Loucy (cell line): ENCODE results near the gene TMEM147.
A peak's percentile ranks its signal among the peaks of the same experiment; 100 is the strongest.

Experiments used
- H2AFZ ChIP-seq: fragments of 200-600 bp; sonication (generic); 2 replicates; pipeline ENCODE4 v1.6.0; 2016; ENCODE audit warnings: antibody characterized with exemption, mild to moderate bottlenecking, low read length, moderate library complexity
- H3F3A ChIP-seq: fragments of 200-600 bp; 2 replicates; pipeline ENCODE4 v1.6.0; 2016; ENCODE audit warnings: antibody characterized with exemption, low read depth, mild to moderate bottlenecking
- H3K27me3 ChIP-seq: fragments of 200-600 bp; sonication (generic); 2 replicates; pipeline ENCODE4 v1.6.1; 2014; ENCODE audit warnings: low read length, mild to moderate bottlenecking; ENCODE audit not compliant: insufficient read depth, poor library complexity, severe bottlenecking
- H3K36me3 ChIP-seq: fragments of 200-600 bp; sonication (generic); 2 replicates; pipeline ENCODE4 v1.6.1; 2016; ENCODE audit warnings: low read length; ENCODE audit not compliant: insufficient read depth
- H3K4me1 ChIP-seq: fragments of 200-600 bp; sonication (generic); 2 replicates; pipeline ENCODE4 v1.5.1; 2014; ENCODE audit warnings: low read length, mild to moderate bottlenecking; ENCODE audit not compliant: insufficient read depth, poor library complexity, severe bottlenecking
- H3K4me2 ChIP-seq: fragments of 200-600 bp; sonication (generic); 2 replicates; pipeline ENCODE4 v1.6.0; 2014; ENCODE audit warnings: antibody characterized with exemption, low read length, low read depth, mild to moderate bottlenecking; ENCODE audit not compliant: poor library complexity, severe bottlenecking
- H3K4me3 ChIP-seq: fragments of 200-600 bp; sonication (generic); 2 replicates; pipeline ENCODE4 v1.5.1; 2014; ENCODE audit warnings: low read length, mild to moderate bottlenecking, mixed read lengths; ENCODE audit not compliant: poor library complexity, severe bottlenecking
- H3K79me2 ChIP-seq: fragments of 200-600 bp; sonication (generic); 2 replicates; pipeline ENCODE4 v1.6.1; 2014; ENCODE audit warnings: low read length; ENCODE audit not compliant: insufficient read depth
- H3K9ac ChIP-seq: fragments of 200-600 bp; sonication (generic); 2 replicates; pipeline ENCODE4 v1.6.0; 2014; ENCODE audit warnings: mild to moderate bottlenecking, low read depth, low read length, moderate library complexity; ENCODE audit not compliant: poor library complexity, severe bottlenecking
- H3K9me2 ChIP-seq: fragments of 200-600 bp; sonication (generic); replicated peaks from 2 replicates; pipeline ENCODE4 v1.6.1; 2016; ENCODE audit warnings: low read depth, low read length, mixed read lengths
- H3K9me3 ChIP-seq: fragments of 200-600 bp; sonication (generic); 2 replicates; pipeline ENCODE4 v1.6.1; 2014; ENCODE audit warnings: mild to moderate bottlenecking, antibody characterized with exemption, low read length, low read depth; ENCODE audit not compliant: insufficient read depth
- H4K20me1 ChIP-seq: fragments of 200-600 bp; sonication (generic); 2 replicates; pipeline ENCODE4 v1.6.0; 2014; ENCODE audit warnings: antibody characterized with exemption, low read length, mild to moderate bottlenecking; ENCODE audit not compliant: insufficient read depth, poor library complexity, severe bottlenecking
- CTCF ChIP-seq: fragments of 200-600 bp; sonication (generic); conservative IDR thresholded peaks from 2 replicates; pipeline ENCODE4 v1.5.1; 2014; ENCODE audit warnings: mild to moderate bottlenecking, antibody characterized with exemption, low read length
- EZH2phosphoT487 ChIP-seq: fragments of 200-600 bp; IDR thresholded peaks from 2 replicates; pipeline ENCODE4 v1.6.1; 2018; ENCODE audit warnings: antibody characterized with exemption, mild to moderate bottlenecking, moderate library complexity, borderline replicate concordance

The TMEM147 gene

GRCh38 chr19:35508129-35508528 is 37.3 kb upstream of the TMEM147 start:
- H3K9me2 ChIP-seq: no peaks in the 10 kb centered on the region
- TF ChIP-seq CTCF (no peak), EZH2phosphoT487 (no peak)
- no peaks in the 10 kb centered on the region for H3F3A ChIP-seq
- H3K9me3 ChIP-seq: no peaks in the 10 kb centered on the region
- H2AFZ ChIP-seq: no peak overlapping the region
- no peak overlapping the region for H3K9ac ChIP-seq
- H4K20me1 ChIP-seq: no peaks in the 10 kb centered on the region
- no peaks in the 10 kb centered on the region for H3K36me3 ChIP-seq
- no peak overlapping the region for H3K4me2 ChIP-seq
- no peaks in the 10 kb centered on the region for H3K27me3 ChIP-seq
- H3K79me2 ChIP-seq: no peaks in the 10 kb centered on the region
- H3K4me3 ChIP-seq: no peak overlapping the region
- peaks cover 13% of the 10 kb centered on the region for H3K4me1 ChIP-seq

- H3K27me3 ChIP-seq: no peaks in the 10 kb centered on the region
- peaks cover 13% of the 10 kb centered on the region for H3K4me1 ChIP-seq
- H3K4me3 ChIP-seq: peak overlapping the region; percentile 72
- H3K36me3 ChIP-seq: no peaks in the 10 kb centered on the region
- no peaks in the 10 kb centered on the region for H3F3A ChIP-seq
- peak overlapping the region; percentile 75 for H3K4me2 ChIP-seq
- no peaks in the 10 kb centered on the region for H3K9me3 ChIP-seq
- peak overlapping the region; percentile 58 for H3K9ac ChIP-seq
- no peaks in the 10 kb centered on the region for H3K79me2 ChIP-seq
- no peaks in the 10 kb centered on the region for H4K20me1 ChIP-seq
- no peaks in the 10 kb centered on the region for H3K9me2 ChIP-seq
- no peak for TF ChIP-seq CTCF
- no peak for TF ChIP-seq EZH2phosphoT487
- peak overlapping the region; percentile 87 for H2AFZ ChIP-seq
These were observed 36.3 kb upstream of the TMEM147 start for GRCh38 chr19:35509018-35509652.

- Histone ChIP-seq H3K27me3 (no peaks in the 10 kb centered on the region), H3K4me3 (peak overlapping the region; percentile 72), H3K9me2 (no peaks in the 10 kb centered on the region), H4K20me1 (no peaks in the 10 kb centered on the region), H3K36me3 (no peaks in the 10 kb centered on the region), H3K9ac (peak overlapping the region; percentile 58), H2AFZ (peak overlapping the region; percentile 87), H3K4me2 (peak overlapping the region; percentile 75), H3K4me1 (peaks cover 13% of the 10 kb centered on the region), H3F3A (no peaks in the 10 kb centered on the region), H3K9me3 (no peaks in the 10 kb centered on the region), H3K79me2 (no peaks in the 10 kb centered on the region)
- TF ChIP-seq EZH2phosphoT487 (no peak), CTCF (peak; percentile 88)
These were observed 35.4 kb upstream of the TMEM147 start for GRCh38 chr19:35509861-35510625.
